SK-N-SH treated with all-trans-retinoic acid at 6 μM for 48 hours (cell line): ENCODE measurements around the gene HCLS1.

Experiments
- CSDC2 ChIP-seq: fragments of 250-450 bp; sonication (Bioruptor Pico); IDR thresholded peaks from 2 replicates; pipeline ENCODE4 v1.5.0; 2020; ENCODE audit warnings: mild to moderate bottlenecking, moderate library complexity
- CSRNP3 ChIP-seq: fragments of 250-450 bp; sonication (Bioruptor Pico); IDR thresholded peaks from 2 replicates; pipeline ENCODE4 v1.5.1; 2021; ENCODE audit warnings: mild to moderate bottlenecking, moderate library complexity
- GLIS3 ChIP-seq: fragments of 250-450 bp; sonication (Bioruptor Pico); IDR thresholded peaks from 2 replicates; pipeline ENCODE4 v1.5.0; 2020; ENCODE audit warnings: mild to moderate bottlenecking, moderate library complexity
- OSR1 ChIP-seq: fragments of 250-450 bp; sonication (Bioruptor Pico); IDR thresholded peaks from 2 replicates; pipeline ENCODE4 v1.8.0; 2022; ENCODE audit warnings: moderate library complexity, mild to moderate bottlenecking, inconsistent platforms
- PPARA ChIP-seq: fragments of 250-450 bp; sonication (Bioruptor Pico); IDR thresholded peaks from 2 replicates; pipeline ENCODE4 v1.5.0; 2020; ENCODE audit warnings: mild to moderate bottlenecking, borderline replicate concordance
- RARB ChIP-seq: fragments of 250-450 bp; sonication (Bioruptor Pico); IDR thresholded peaks from 2 replicates; pipeline ENCODE4 v1.8.0; 2021; ENCODE audit warnings: mild to moderate bottlenecking, moderate library complexity
- SNAI2 ChIP-seq: fragments of 250-450 bp; sonication (Bioruptor Pico); IDR thresholded peaks from 2 replicates; pipeline ENCODE4 v1.5.0; 2020; ENCODE audit warnings: mild to moderate bottlenecking, moderate library complexity
- TOX ChIP-seq: fragments of 250-450 bp; sonication (Bioruptor Pico); IDR thresholded peaks from 2 replicates; pipeline ENCODE4 v1.8.0; 2021; ENCODE audit warnings: mild to moderate bottlenecking, moderate library complexity, borderline replicate concordance
- TSHZ2 ChIP-seq: fragments of 250-450 bp; sonication (Bioruptor Pico); IDR thresholded peaks from 2 replicates; pipeline ENCODE4 v1.5.0; 2020; ENCODE audit warnings: mild to moderate bottlenecking, moderate library complexity
- ZC3H10 ChIP-seq: fragments of 250-450 bp; sonication (Bioruptor Pico); IDR thresholded peaks from 2 replicates; pipeline ENCODE4 v1.5.1; 2021; ENCODE audit warnings: mild to moderate bottlenecking, moderate library complexity
- ZFP3 ChIP-seq: fragments of 250-450 bp; sonication (Bioruptor Pico); IDR thresholded peaks from 2 replicates; pipeline ENCODE4 v1.5.0; 2020; ENCODE audit warnings: mild to moderate bottlenecking, moderate library complexity
- ZFP30 ChIP-seq: fragments of 450-650 bp; formaldehyde crosslinking; IDR thresholded peaks from 2 replicates; pipeline ENCODE4 v1.5.0; 2022; ENCODE audit warnings: mild to moderate bottlenecking, moderate library complexity
- TF ChIP-seq, protein P1 (sequence below): fragments of 250-450 bp; sonication (Bioruptor Pico); IDR thresholded peaks from 2 replicates; pipeline ENCODE4 v1.5.1; 2020; ENCODE audit warnings: low read depth, mild to moderate bottlenecking, moderate library complexity
- TF ChIP-seq, protein P2 (sequence below): fragments of 250-450 bp; sonication (Bioruptor Pico); IDR thresholded peaks from 2 replicates; pipeline ENCODE4 v1.8.0; 2020; ENCODE audit warnings: mild to moderate bottlenecking, moderate library complexity, borderline replicate concordance

DNA sequence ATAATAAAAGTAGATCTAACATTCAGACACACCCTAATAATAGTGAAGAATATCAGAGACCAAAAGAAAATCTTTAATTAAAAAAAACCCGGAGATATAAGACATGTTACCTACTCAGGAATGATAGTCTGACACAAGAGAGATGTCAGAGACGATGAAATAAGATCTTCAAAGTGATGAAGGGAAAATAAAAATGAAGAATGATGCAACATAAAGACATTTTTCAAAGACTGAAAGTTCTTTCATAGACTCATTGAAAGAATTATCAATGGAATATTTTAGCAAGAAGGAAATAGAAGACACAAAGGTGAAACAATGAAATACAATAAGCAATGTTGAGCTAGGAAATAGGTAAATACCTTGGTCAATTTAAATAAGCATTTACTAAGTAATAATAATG, 19.6 kb downstream of the HCLS1 start:
- TF ChIP-seq, protein P1, sequence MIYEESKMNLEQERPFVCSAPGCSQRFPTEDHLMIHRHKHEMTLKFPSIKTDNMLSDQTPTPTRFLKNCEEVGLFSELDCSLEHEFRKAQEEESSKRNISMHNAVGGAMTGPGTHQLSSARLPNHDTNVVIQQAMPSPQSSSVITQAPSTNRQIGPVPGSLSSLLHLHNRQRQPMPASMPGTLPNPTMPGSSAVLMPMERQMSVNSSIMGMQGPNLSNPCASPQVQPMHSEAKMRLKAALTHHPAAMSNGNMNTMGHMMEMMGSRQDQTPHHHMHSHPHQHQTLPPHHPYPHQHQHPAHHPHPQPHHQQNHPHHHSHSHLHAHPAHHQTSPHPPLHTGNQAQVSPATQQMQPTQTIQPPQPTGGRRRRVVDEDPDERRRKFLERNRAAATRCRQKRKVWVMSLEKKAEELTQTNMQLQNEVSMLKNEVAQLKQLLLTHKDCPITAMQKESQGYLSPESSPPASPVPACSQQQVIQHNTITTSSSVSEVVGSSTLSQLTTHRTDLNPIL, result no peak
- TF ChIP-seq GLIS3 (CRISPR knock-in tag), result no peak
- TF ChIP-seq ZFP3 (CRISPR knock-in tag), result no peak
- TF ChIP-seq CSDC2, result no peak
- TF ChIP-seq, protein P2, sequence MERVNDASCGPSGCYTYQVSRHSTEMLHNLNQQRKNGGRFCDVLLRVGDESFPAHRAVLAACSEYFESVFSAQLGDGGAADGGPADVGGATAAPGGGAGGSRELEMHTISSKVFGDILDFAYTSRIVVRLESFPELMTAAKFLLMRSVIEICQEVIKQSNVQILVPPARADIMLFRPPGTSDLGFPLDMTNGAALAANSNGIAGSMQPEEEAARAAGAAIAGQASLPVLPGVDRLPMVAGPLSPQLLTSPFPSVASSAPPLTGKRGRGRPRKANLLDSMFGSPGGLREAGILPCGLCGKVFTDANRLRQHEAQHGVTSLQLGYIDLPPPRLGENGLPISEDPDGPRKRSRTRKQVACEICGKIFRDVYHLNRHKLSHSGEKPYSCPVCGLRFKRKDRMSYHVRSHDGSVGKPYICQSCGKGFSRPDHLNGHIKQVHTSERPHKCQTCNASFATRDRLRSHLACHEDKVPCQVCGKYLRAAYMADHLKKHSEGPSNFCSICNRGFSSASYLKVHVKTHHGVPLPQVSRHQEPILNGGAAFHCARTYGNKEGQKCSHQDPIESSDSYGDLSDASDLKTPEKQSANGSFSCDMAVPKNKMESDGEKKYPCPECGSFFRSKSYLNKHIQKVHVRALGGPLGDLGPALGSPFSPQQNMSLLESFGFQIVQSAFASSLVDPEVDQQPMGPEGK, result no peak
- no peak for TF ChIP-seq ZFP30 (CRISPR knock-in tag)
- TF ChIP-seq TOX (CRISPR knock-in tag), result no peak
- TF ChIP-seq CSRNP3 (CRISPR knock-in tag), result no peak
- no peak for TF ChIP-seq SNAI2
- no peak for TF ChIP-seq RARB (CRISPR knock-in tag)
- TF ChIP-seq ZC3H10 (CRISPR knock-in tag), result no peak
- no peak for TF ChIP-seq TSHZ2 (CRISPR knock-in tag)
- TF ChIP-seq OSR1, result no peak
- no peak for TF ChIP-seq PPARA (CRISPR knock-in tag)
